Spinal cord (tissue), 10 donors: ENCODE results near the gene CGB2. TPM values are rescaled to one million over a fixed set of nuclear protein-coding genes. Genes with fewer than 3 reads are reported as not detected.
"Not testable (repeated sequence)": the region's sequence is repeated elsewhere in the genome, so short reads cannot be mapped to it uniquely, and the experiment has no call there.

Source experiments
- DNase-seq, 6 donors: peaks; one replicate each; pipeline versions ENCODE4 v3.0.0 to v3.0.0-alpha.2; 2013 to 2015; ENCODE audit warnings: low spot score in 6 of 6, low read depth in 4 of 6
- H3K27ac ChIP-seq: one replicate; pipeline ENCODE4 v1.5.1; 2013; ENCODE audit warnings: low read depth, low read length, control low read depth
- H3K27me3 ChIP-seq: one replicate; pipeline ENCODE4 v1.6.1; 2013; ENCODE audit warnings: low read length; ENCODE audit not compliant: control insufficient read depth, insufficient read depth
- H3K36me3 ChIP-seq: one replicate; pipeline ENCODE4 v1.6.1; 2013; ENCODE audit warnings: low read length; ENCODE audit not compliant: control insufficient read depth, insufficient read depth
- H3K4me1 ChIP-seq: one replicate; pipeline ENCODE4 v1.6.1; 2013; ENCODE audit warnings: low read length; ENCODE audit not compliant: control insufficient read depth, insufficient read depth
- H3K4me3 ChIP-seq: one replicate; pipeline ENCODE4 v1.5.1; 2013; ENCODE audit warnings: low read depth, low read length, control low read depth
- H3K9me3 ChIP-seq: one replicate; pipeline ENCODE4 v1.6.1; 2013; ENCODE audit warnings: low read length; ENCODE audit not compliant: control insufficient read depth, insufficient read depth
- WGBS: methylation state at CpG from one replicate; pipeline ENCODE4 v1.1.5; 2013; ENCODE audit warnings: missing lambda C conversion rate; ENCODE audit not compliant: insufficient coverage; 5-methylcytosine and 5-hydroxymethylcytosine counted together
- polyA plus RNA-seq, 2 donors: library from polyadenylated mRNA; unstranded; fragments of 120-200 nt; gene quantifications; one replicate each; pipeline ENCODE4 v1.2.1, GENCODE V29; 2013; ENCODE audit not compliant: insufficient read length in 2 of 2
- total RNA-seq, 2 donors: library from RNA; depleted of rRNA in 1 of 2; stranded (reverse); fragments of 120-200 nt in 1 of 2; fragments of >200 nt in 1 of 2; gene quantifications; one replicate each; pipeline versions ENCODE4 v1.2.3 to v1.2.4, GENCODE V29; 2013 to 2014
- donor health status: healthy.

The CGB2 gene
- total and polyA plus RNA-seq, 4 donors: not detected

DNA sequence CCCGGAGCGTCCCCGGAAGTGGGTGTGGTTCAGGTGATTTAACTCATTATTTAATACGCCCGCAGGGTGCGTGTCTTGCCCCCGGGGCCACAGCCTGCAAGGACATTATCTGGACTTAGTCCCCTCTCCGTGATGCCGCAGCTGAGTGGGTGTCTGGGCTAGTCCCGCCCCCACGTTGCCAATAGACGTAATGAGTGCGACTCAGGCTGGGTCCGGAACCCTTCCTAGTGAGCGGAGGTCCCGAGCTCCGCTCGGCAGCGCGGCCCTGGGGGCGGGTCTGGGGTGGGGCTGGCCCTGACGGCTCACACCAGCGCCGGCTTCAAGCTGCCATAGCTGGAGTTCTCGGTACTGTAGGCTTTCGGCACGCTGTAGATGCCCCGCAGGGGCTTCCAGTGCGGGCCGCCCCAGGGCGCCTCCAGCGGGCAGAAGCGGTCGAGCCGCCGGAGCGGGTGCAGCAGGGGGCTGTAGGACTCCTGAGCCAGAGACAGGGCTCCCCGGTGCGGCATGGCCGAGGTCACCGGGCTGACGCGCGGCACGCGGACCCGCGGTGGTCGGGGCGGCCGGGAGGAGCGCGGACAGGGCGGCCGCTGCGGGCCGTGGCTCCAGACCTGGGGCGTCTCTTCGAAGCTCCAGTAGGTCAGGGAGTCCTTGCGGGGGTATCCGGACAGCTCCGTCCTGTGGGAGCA is 13.9 kb upstream of the CGB2 start:
- Histone ChIP-seq H3K36me3 (peaks cover 37% of the 10 kb centered on the region), H3K9me3 (no peaks in the 10 kb centered on the region), H3K27ac (no peak overlapping the region), H3K27me3 (peaks cover 45% of the 10 kb centered on the region), H3K4me1 (peaks cover 31% of the 10 kb centered on the region), H3K4me3 (peak overlapping the region; percentile 29)
- peak in 2 of 6 donors; percentile 20 to 44 for DNase-seq
- WGBS: under 1% methylated on average over 59 of the region's 62 CpGs

DNA sequence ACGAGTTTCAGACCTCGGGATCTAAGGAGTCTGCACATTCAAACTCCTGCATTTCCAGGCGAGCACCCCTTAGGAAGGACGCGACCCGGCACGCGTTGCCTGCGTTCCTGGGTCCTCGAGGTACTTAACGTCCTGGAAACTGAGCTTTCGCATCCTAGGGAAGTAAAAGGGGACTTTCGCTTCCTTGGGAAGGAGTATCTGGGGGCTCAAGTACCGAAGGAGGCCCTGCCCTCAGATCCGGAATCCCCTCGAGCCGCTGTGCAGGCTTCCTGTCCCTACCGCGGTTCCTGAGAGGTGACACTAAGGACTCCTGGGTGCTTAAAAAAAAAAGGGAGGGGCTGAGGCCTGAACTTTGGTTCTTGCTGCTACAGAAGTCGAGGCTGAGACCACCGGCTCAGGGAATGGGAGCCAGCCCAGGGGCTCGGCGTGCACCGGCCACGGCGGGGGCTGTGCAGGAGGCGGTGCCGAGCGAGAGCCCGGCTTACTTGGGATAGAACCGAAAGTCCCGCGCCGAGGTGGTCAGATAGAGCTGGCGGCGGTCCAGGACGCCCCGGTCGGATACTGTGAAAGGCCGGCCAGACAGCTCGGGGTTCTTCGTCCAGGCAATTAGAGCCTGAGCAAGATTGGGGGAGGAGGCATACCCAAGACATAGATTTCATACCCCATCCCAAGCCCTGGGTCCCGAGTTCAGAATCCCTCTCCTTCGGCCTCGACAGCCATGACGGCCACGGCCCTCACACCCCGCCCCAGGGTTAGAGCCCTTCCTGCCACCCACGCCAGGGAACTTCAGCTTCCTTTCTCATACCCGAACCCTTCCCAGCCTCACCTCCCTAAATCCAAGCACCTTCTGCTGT is 13.1 kb upstream of the CGB2 start:
- 11% methylated on average over 47 of the region's 50 CpGs for WGBS
- peak overlapping the region; percentile 9 for H3K4me3 ChIP-seq

DNA sequence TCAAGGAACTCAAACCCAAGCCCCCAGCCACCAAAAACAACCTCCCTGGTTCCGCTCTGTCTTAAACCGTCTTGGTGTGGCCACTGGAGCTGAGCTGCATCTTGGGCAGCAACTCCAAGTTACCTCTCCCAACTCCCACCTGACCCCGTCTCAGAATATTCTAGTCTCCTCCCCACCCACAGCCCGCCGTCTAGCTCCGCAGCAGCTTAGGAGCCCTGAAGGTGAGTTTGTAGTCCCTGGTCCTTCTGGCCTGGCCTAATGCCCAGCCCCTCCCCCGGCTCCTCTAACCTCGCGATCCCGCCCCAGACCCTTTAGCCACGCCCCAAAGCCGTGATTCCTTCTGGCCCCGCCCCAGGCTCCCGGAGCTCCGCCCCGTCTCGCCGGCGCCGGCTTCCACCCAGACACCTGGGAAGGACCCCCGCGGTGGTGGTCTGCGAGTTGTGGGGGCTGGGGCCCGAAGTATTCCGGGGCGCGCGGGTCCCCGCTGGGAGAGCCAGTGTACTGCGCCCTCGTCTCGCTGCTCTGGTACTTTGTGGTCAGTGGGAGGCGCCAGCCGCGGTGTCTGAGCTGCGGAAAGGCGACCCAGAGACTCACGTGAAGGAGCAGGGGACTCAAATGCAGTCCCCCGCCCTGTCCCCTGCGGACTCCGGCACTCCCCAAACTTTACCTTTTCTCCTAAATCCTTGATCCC is 12.3 kb upstream of the CGB2 start:
- peaks cover 45% of the 10 kb centered on the region for H3K27me3 ChIP-seq
- no peak overlapping the region for H3K27ac ChIP-seq
- H3K36me3 ChIP-seq: peaks cover 26% of the 10 kb centered on the region
- H3K4me3 ChIP-seq: no peak overlapping the region
- peak in 1 of 6 donors; percentile 28 for DNase-seq
- H3K9me3 ChIP-seq: no peaks in the 10 kb centered on the region
- 10% methylated on average over 39 of the region's 41 CpGs for WGBS
- peaks cover 31% of the 10 kb centered on the region for H3K4me1 ChIP-seq

More for the DNA sequence above, 13.1 kb upstream of the CGB2 start:
- H3K9me3 ChIP-seq, H3K27ac ChIP-seq: not testable (repeated sequence)
- DNase-seq: peak in 1 of 6 donors; percentile 11
- Histone ChIP-seq H3K27me3 (peaks cover 45% of the 10 kb centered on the region), H3K4me1 (peaks cover 31% of the 10 kb centered on the region), H3K36me3 (peaks cover 32% of the 10 kb centered on the region)

DNA sequence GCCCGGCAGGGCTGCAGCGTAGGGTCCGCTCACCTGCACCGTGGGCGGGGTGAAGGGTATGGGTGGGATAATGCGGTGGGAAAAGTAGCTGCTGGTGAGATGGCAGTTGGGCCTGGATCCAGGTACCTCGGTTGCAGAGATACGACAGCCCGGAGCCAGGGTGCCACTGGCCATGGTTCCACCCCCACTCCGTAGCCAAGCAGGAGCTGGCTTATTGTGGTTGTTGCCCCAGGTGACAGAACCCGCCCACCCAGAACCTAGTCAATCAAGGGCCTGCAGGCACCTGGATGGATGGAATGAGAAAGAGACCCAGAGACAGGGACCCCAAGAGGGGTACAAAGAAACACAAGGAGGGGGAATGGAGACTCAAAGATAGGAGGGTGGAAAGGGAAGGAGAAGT is 11.3 kb upstream of the CGB2 start:
- 70% methylated on average over 10 of the region's 11 CpGs for whole genome bisulfite sequencing
- peaks cover 16% of the 10 kb centered on the region for H3K36me3 ChIP-seq
- no peaks in the 10 kb centered on the region for H3K9me3 ChIP-seq
- peaks cover 31% of the 10 kb centered on the region for H3K4me1 ChIP-seq
- DNase-seq: no peak
- peaks cover 45% of the 10 kb centered on the region for H3K27me3 ChIP-seq
- H3K4me3 ChIP-seq: no peak overlapping the region
- H3K27ac ChIP-seq: no peak overlapping the region

DNA sequence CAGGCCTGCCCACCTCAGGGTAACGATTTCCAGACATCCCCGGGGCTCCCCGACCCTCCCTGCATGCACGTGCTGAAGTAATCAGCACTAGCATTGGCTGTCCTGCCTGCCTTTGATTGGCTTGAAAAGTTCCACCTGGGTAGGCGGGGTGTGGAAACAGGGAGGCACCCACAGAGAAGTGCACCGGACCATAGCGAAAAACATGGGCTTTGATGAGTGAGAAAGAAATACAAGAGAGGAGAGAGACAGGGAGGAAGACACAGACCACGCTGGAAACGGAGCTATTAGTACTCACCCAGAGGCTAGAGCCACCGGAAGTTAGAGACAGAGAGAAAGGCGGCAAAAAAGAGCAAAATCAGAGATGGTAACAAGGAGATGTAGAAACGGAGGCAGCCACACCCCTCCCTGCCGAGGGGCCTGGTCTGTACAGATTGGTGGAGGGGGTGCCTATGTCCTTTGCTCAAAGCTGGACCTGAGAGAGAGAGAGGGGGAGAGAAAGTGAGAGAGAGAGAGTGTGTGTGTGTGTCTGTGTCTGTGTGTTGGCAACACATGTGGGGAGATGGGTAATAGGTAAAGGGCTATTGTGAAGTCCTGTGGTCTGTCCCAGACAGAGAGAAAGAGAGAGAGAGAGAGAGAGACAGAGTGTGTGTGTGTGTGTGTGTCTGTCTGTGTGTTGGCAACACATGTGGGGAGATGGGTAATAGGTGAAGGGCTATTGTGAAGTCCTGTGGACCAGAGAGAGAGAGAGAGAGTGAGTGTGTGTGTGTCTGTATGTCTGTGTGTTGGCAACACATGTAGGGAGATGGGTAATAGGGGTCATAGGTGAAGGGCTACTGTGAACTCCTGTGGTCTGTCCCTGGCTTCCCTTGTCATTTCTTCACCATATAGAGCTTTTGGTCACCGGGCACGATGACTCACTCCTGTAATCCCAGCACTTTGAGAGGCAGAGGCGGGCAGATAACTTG is 10.5 kb upstream of the CGB2 start:
- 45% methylated on average over 11 of the region's 16 CpGs for WGBS
- peaks cover 7% of the 10 kb centered on the region for H3K36me3 ChIP-seq
- H3K4me1 ChIP-seq: peaks cover 31% of the 10 kb centered on the region
- H3K4me3 ChIP-seq: no peak overlapping the region
- no peak overlapping the region for H3K27ac ChIP-seq
- H3K9me3 ChIP-seq: no peaks in the 10 kb centered on the region
- no peak for DNase-seq
- H3K27me3 ChIP-seq: peaks cover 45% of the 10 kb centered on the region

DNA sequence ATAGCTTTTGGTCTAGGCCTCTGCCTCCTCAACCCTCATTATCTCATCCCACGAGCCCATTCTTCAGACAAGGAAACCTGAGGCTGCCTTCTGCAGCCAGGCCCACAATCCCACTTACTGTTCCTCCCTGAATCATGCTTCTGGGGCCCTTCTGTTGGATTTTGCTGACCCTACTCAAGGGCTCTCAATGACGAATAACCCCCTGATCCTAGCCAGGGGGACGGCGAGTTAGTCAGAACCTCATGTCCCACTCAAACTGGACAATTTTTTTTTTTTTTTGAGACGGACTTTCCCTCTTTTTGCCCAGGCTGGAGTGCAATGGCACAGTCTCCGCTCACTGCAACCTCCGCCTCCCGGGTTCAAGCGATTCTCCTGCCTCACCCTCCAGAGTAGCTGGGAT is 9.6 kb upstream of the CGB2 start:
- Histone ChIP-seq H3K9me3 (no peaks in the 10 kb centered on the region), H3K4me1 (peaks cover 30% of the 10 kb centered on the region), H3K4me3 (no peak overlapping the region), H3K36me3 (no peaks in the 10 kb centered on the region), H3K27ac (no peak overlapping the region), H3K27me3 (peaks cover 43% of the 10 kb centered on the region)
- WGBS: 96% methylated on average over 4 of the region's 9 CpGs
- no peak for DNase-seq

DNA sequence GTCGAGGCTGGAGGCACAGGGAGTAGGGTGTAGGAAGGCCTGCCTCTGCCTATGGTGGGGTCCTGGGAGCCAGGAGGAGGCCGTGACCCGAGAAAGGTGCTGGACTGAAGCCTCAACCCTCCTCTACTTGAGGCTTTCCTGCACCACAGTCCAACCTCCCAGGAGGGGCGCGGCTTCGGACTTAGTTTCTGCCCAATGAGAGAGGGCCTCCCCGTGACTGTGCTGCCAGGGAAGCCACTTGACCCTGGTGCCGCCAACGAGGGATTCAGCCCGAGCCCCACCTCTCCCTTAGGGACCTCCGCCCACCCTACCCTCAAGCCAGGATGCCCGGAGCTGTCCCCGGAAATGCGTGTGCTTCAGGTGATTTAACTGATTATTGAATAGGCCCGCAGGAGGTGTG is 7.5 kb upstream of the CGB2 start, which contains the start of gene CGB3:
Gene CGB3, minus strand, starts transcription at position 101 of the 400 bp plus-strand sequence. CDS start 362 bp downstream, outside the sequence.
- H3K4me1 ChIP-seq, H3K27ac ChIP-seq, DNase-seq, H3K9me3 ChIP-seq, H3K4me3 ChIP-seq, H3K36me3 ChIP-seq: not testable (repeated sequence)
- no CpG with 5 or more reads among the region's 15 CpGs for WGBS
- H3K27me3 ChIP-seq: peaks cover 24% of the 10 kb centered on the region

DNA sequence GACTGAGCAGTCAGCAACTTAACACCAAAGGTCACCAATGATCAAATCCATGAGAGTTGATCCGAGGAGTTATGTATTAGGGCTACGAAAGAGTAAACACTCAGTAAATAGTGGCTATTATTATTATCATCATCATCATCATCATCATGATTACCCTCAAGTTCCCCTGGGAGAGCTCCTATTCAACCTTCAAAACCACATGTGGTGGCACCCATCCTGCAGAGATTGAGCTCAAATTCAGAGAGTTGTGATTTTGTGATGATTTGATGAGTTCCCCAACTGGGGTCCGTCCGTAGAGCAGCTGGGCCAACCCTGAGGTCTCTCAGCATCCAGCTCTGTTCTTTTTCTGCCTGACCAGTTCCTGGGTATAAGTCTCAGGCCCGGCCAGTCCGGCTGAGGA is 6.6 kb upstream of the CGB2 start:
- no CpG with 5 or more reads among the region's 6 CpGs for WGBS
- not testable (repeated sequence) for H3K27ac ChIP-seq, H3K36me3 ChIP-seq

DNA sequence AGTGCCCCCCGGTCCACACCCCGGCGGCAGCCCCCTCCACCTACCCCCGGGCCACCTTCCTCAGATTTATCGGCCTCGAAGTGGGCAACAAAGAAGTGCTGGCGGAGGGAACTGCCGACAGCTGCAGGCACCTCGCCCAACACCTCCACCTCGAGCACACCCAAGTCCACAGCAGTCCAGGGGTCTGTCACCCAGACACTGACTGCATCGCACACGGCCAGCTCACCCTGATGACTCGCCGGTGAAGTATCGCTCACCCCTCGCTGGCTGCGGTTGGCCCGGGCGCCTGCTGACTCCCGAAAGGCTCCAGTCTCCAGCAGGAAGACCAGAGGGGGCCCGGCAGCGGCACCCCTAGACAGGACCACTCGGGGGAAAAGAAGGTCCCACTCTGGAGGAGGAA is 6.1 kb upstream of the CGB2 start:
- not testable (repeated sequence) for H3K27ac ChIP-seq, H3K4me1 ChIP-seq, H3K27me3 ChIP-seq, H3K4me3 ChIP-seq, DNase-seq, H3K9me3 ChIP-seq, H3K36me3 ChIP-seq
- 93% methylated on average over 16 of the region's 23 CpGs for WGBS

More for the DNA sequence above, 6.6 kb upstream of the CGB2 start:
- H3K27me3 ChIP-seq: peaks cover 15% of the 10 kb centered on the region
- H3K4me3 ChIP-seq, DNase-seq, H3K9me3 ChIP-seq, H3K4me1 ChIP-seq: not testable (repeated sequence)
